Measurements from ENCODE around the gene FGF8.

The FGF8 gene

DNA sequence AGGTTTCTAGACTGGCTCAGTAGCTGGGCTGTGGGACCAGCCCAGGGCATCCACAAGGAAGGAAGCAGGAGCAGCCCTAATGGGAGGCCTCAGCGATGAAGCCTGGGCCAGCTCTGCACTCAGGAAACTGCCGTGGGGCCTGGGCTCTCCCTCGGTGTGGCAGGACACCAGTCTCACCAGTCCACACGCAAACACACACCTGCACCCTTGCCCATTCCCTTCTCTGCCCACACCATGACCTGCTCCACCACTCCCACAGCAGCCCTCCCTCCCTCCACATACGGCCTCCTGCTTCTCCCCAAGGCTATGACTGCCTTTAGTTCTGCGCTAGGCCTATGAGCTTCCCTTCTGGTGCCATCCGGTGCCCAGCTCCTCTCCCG is 7.1 kb downstream of the FGF8 start:
- no peak for DNase-seq

DNA sequence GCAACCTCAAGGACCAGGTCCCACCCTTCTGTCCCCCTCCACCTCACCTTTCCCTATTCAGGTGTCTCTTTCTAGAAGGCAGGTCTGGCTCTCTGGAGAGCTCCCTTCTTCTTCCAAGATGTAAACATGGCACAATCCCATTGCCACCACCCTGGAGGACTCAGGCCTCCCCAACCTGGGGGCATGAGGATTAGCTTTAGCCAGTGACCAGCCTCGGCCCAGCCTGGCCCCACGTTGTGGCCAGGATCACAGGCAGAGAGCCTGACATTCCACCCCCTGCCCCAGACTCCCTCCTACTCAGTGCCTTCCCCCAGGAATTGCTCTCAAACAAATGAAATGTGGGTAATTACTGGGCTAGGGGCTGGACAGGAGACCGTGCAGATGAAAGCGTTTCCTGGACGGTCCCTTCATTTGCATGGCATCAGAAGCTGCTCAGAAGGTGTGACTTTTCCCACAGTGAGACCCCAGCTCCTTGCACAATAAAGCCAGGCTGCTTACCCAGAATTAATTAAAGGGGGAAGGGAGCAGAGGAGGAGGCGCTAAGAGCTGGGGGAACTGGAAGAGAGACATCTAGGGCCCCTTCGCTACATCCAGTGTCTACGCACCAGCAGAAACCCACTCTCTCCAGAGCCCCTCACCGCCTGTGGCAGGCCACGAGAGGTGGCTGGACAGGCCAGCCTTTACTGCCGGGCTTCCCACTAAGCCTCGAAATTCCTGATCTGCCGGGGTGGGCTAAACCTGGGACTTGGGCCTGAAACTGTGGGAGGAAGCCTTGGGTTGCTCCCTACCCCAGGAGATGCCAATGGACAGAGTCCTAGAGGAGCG is 7.7 kb downstream of the FGF8 start:
- DNase-seq, result no peak

DNA sequence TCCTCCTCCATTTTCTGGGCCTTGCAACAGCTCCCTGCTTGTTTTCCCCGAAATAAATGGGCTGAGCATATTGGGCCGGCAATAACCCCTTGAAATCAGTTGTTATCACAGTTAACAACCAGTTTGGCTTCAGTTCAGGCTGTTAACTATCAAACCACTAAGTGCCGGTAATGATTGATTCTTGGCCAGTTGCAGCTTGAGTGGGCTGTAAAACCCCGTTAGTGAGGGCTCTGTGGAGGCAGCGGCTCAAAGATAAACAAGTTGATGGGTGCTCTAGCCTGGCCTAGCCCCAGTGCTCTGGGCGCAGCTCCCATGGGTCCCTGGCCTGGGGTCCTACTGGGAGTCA is 8.3 kb downstream of the FGF8 start:
- DNase-seq, result no peak

DNA sequence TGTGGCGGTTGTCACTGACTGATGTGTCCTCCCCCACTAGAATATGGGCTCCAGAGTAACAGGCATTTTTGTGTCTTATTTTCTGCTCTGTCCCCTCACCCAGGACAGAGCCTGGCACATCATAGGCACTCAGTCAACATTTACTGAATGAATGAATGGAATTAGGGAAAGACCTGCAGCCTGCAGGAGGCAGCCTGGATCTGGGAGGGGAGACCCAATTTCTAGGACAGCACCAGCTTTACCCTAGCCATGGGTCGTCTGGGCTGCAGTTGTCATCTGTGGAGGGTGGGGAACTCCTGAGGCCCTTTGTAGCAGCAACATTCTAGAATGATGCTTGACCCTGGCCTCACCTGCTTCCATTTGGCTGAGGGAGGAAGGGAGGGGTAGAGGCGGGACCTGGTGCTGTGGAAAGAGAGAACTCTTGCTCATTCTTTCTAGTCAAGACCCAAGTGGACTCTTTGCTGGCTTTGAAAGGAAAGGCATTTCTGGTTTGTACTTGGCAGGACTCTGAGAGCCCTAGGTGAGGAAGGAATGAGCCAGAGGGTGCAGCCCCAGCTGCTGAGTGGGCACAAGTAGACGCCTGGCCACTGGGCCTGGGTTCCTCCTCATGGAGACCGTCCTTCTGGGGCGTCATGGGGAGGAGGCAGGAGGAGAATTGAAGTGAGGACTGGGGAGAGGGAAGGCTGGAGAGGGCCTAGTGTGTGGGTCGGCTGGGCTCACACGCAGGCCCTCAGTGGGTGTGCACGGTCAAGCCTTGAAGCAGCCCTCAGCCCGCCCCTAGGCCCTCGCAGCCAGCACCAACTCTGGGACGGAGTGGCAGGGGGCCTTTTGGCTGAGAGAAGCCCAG is 8.9 kb downstream of the FGF8 start:
- DNase-seq, result no peak

DNA sequence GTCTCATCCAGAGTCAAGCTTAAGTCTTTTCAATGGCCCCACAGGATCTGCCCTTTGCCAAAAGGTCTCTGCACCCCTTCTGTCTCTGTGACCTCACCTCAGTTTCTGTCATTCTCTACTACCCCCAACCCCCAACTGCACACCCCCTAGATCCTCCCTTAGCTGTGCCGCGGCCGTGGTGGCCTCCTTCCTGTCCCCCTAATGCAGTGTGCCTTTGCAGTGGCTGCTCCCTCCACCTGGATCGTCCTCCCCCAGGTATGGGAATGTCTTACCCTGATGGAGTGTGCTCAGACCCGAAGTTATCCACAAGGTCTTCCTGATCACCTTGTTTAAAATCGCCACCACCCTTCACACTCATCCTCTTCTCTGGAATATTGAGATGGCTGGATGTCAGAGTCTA is 9.6 kb downstream of the FGF8 start:
- no peak for DNase-seq

DNA sequence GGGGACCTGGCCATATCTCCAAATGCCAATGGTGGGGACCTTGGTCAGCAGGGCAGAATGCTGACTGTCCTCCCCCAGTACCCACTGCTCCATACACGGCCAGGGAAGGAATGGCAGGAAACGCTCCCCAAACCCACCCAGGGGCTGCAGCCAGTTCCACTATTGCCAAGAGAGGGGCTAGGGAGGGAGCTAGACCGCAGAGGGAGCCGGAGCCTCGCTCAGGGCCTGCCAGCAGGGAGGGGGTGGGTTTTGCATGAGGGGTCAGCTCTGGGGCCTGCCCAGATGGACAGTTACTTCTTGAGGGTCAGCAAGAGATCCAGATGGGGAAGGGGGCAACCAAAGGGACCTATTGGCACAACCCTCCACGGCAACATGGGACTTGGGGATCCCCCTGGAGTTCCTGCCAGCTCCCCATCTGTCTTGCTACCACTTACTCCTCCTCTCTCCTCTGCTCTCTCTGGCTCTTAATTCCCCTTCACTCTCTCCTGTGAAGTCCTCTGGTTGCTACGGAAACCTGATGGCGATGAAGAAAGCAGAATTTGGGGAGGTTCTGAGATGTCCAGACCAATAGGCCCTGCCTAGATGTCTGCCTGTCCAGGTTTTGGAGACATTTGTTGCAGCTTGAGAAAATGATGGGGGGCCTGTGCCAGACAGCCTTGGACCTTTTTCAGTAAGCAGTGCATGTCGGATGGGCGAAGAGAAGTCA is 12.6 kb downstream of the FGF8 start:
- DNase-seq, result no peak

DNA sequence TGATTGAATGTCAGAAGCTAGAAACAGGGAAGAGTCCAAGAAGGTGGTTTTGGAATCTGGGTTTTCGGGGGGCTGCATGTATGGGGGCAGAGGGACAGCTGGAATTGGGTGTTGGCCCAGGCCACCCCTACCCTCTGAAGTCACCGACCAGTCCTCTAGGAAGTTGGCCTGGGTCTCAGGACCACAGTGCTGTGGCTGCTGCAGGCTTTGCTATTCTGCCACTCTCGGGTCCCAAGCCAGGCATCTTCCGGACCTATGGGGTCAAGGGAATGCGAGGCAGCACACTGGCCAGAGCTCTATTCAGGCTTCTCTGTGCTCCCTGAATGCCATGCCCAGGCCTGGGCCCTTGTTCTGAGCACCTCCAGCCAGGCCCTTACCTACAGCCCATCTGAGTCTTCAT is 13.2 kb downstream of the FGF8 start:
- no peak for DNase-seq

DNA sequence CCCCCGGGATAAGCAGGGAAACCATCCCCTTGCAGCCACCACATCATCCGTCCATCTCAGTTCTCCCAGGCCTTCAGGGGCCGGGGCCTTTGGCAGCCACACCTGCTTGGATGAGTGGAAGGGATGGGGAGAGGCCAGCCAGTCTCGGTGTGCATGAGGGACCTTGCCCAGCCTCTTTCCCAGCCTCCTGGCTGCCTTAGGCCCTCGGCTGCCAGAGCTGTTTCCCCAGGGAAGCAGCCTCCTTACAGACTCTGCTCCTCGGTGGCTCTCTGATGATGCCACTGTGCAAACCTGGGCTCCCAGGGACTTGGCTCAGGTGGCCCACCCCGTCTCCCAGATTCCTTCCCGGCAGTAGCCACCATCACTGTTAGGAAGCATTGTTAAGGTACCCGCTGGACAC is 14.7 kb downstream of the FGF8 start:
- DNase-seq, result no peak

DNA sequence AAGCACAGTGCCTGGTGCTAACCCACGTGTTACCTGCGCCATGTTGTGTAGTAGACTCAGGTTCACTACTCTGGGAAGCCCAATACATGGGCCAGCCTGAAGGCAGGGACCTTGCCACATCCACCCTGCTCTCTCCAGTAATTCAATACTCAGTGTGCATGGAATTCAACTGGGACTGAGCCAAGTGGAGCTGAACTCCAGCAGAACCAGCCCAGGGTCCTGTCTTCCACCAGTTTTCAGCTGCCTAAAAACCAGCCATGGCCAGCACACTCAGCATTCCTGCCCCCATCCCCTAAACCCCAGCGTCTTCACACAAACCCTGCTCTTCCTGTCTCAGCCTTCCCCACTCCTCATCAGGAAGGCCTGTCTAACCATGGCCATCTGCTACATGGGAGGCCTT is 15.4 kb downstream of the FGF8 start:
- no peak for DNase-seq

DNA sequence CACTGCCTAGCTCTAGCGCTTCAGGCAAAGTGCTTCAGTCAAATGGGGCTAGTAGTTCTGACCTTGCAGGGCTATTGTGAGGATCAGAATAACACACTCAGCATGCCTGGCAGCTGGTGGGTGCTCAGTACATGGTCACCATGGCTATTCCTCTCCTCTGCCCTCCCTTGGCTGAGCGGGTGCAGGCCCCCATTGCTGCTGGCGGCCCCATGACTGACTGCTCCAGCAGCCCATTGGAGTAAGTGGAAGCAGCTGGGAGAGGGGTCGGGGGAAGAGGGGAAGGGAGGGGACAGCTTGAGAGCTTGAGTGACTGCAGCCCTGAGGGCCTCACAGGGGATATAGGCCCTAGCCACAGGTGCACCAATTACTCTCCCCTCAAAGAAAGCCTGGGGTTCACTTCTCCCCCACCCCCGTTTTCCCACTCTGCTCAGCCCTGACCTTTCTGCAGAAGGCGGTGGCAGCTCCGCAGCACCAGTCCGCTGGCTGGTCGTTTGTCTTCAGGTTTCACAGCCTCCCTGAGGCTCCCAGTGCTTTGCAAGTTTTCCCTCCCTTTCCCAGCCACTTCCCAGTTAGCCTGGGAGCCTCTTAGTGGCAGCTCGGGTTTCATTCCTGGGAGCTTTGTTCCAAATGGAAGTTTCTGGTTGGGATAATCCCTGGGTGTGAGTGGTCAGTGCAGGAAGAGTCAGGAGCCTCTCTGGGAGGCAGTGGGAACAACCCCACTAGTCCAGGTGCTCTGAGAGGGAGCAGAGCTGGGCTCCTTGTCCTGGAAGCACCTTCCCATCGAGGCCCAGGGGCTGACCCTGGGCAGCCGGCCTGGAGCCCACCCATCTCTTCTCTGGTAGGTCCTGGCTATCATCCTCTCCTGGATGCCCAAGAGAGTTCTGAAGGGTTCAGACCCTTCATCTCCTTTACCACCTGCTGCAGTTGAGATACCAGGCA is 16.3 kb downstream of the FGF8 start:
- DNase-seq, result no peak

DNA sequence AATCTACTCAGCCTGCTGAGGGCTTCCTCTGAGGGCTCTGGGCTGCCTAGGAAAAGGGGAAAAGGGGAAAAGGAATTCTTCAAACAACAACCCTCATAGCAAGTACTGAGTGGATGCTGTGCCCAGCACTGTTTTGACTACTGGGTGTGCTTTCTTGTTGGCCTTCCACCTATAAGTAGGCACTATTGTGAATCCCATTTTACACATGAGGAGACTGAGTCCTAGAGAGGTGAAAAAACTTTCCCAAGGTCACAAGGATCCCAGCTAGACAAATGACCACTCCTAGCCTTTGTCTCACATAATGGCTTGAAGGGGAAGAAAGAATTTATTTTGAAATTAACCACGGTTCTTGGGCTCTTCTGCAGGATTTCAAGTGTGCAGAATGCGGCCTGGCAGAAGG is 17.1 kb downstream of the FGF8 start:
- DNase-seq, result no peak

DNA sequence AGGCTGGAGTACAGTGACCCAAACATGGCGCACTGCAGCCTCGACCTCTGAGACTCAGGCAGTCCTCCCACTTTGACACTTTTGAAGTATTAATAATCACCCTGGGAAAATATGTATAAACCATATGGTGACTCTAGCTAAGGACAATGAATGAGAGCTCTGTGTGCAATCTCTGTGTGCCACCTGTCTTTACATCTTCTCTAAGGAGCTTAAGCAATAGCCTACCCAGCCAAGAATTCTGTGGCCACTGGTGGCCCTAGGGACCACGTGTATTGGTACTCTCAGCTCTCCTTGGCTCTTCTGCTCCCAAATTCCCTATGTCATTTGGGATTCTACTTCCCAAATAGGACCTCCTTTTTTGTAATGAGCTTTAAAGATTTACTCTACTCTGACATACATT is 23.7 kb downstream of the FGF8 start:
- no peak for DNase-seq

DNA sequence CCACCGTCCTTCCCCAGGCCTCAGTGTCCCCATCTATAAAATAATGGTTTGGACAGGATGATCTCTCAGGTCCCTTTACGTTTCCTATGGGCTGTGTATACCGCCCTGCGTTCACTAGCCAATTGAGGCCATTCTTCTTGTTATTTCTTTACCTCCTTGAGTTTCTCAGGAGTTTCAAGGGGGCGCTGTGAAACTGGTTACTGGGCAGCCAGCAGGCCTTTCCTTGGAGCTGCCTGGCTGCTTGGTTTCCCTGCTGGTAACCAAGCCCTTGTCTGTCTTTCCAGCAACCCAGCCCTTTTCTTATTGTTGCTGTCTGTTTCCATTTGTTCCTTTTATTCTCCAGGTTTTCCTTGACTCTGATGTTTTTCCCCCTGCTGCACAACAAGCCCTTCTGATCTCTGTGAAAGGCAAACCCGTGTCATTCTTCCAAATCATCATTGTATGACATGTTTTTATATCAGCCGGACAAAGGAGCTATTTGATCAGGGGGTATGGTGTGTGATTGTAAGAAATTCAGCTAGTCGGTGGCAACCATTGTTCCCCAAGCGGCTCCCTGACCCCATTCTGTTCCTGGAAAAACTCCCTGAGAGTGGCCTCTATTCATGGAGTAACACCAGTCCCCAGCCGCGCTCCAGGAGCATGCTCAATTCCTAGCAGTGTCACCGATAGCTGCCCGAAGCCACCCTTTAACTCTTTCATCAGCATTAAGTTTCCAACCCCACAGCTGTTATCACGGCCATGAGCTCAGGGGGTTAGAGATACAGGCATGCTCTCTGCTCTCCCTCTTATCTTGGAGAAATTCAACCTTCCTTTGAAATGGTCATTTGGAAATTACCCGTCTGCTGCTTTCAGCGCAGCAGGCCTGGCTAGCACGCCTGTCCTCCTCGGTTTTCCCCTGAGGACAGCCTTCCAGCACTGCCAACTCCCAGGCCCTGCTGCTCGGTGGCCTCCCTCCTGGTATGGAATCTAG is 26.6 kb downstream of the FGF8 start:
- DNase-seq, result no peak

DNA sequence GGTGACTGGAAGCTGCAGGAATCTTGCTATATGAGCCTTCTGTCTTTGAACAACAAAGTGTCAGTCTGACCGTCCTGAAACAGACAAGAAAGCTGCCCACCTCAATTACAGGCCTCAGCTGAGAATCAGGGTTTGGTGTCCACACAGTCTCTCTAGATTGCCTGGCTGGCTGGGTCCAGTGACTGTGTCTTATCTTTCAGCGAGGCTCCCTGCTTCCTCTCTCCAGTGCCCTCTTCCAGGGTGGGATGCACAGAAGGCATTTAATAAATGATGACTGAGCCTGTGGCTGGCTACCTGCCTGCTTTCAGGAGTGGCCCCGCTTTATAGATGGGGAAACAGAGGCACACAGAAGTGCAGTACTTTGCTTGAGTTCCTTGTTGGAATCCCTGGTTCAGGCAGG is 27.4 kb downstream of the FGF8 start:
- no peak for DNase-seq

DNA sequence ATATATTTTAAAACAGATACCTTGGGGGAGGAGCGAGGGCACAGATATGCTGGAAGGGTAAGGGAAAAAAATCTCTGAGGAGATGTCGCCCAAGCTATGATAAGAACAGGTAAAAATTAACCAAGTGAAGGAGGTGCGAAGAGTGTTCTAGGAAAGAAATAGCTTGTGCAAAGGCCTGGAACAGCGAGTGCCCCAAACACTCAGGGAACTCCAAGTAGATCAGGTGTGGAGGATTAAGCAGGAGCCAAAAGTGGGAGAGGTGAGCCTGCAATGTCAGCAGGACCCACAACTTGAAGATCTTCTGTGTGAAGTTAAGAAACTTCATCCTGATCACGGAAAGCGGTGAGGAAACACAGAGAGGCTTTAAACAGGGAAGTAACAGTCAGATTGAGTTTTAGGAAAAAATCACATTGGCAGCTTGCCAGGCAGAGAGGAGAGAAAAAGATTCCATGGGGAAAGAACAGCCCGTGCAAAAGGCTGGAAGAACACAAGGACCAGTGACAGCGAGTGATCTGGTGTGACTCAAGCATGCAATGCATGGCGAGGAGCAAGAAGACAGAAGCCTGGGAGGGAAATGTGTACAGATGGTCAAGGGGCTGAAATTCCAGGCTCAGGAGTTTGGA is 30.7 kb downstream of the FGF8 start:
- DNase-seq, result no peak

DNA sequence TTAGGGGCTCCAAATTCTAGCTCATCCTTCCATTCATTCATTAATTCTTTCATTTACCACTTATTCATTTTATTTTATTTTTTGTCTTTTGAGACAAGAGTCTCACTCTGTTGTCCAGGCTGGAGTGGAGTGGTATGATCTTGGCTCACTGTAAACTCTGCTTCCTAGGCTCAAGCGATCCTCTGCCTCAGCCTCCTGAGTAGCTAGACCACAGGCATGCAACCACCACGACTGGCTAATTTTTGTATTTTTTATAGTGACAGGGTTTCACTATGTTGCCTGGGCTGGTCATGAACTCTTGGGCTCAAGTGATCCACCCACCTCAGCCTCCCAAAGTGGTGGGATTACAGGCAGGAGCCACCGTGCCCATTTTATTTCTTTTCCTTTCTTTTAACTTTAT is 31.6 kb downstream of the FGF8 start:
- no peak for DNase-seq

DNA sequence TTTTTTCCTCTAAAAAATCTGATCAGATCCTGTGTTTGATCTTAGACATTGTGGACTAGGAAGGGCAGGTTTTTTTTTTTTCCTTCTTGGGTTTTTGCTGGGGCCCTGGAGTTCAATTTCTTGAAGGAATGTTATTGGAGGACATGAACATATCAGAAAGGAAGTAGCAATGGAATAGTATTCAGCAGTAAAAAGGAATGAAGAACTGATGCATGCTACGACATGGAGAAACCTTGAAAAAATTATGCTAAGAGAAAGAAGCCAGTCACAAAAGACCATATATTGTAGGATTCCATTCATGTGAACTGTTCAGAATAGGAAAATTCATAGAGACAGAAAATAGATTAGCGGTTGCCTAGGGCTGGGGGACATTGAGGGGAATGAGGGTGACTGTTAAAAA is 34.0 kb downstream of the FGF8 start:
- no peak for DNase-seq

DNA sequence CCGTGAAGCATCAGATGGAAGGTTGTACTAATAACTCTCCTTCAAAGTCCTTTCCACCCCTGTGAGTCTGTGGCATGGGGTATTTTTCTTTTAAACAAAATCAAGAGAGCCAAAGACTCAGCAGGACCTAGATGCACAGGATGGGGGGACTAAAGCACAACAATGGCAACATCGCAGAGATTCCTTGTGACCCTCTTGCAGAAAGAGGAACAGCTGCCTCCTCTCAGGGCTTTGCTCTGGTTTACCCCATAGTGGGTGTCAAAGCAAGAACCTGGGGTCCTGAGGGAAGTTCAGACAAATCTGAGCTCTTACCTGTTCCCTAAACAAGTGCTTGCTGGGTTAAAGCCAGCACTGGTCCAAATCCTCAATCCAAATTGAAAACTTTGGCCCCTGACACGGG is 39.2 kb downstream of the FGF8 start:
- no peak for DNase-seq

DNA sequence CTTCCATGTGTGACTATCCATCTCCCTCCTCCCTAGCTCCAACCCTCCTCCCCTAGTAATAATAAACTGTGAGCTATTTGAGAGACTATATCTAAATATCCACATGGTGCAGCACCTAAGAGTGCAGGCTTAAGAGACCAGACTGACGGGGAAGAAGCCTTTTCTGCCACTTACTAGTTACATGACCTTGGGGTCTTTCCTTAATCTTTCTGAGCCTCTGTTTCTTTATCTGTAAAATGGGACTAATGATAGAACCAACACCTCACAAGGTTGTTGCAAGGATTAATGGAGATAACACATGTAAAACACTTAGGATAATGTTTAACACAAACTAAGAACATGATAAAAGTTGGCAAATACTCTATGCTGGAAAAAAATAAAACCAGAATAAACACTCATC is 43.8 kb downstream of the FGF8 start:
- DNase-seq, result no peak

DNA sequence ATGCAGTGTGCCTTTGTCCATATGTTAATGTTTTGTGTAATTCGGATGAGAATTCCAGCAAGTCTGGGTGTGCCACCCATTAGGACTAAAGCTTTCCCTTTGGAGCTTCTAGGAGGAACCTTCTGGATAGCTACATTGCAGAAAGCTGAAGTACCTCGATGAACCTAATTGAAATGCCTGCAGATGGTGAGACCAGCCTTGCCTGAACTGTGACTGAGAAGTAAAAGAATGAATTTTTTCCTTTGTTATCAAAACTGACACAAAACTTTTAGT is 49.9 kb downstream of the FGF8 start:
- no peak for DNase-seq

Measured in MV-4-11 (cell line).